Measurements from ENCODE around the gene IL18R1. TPM values are rescaled to one million over a fixed set of nuclear protein-coding genes. Genes with fewer than 3 reads are reported as not detected.

Gene IL18R1
- total RNA-seq, 1 donor from 2014 or later = not detected

DNA sequence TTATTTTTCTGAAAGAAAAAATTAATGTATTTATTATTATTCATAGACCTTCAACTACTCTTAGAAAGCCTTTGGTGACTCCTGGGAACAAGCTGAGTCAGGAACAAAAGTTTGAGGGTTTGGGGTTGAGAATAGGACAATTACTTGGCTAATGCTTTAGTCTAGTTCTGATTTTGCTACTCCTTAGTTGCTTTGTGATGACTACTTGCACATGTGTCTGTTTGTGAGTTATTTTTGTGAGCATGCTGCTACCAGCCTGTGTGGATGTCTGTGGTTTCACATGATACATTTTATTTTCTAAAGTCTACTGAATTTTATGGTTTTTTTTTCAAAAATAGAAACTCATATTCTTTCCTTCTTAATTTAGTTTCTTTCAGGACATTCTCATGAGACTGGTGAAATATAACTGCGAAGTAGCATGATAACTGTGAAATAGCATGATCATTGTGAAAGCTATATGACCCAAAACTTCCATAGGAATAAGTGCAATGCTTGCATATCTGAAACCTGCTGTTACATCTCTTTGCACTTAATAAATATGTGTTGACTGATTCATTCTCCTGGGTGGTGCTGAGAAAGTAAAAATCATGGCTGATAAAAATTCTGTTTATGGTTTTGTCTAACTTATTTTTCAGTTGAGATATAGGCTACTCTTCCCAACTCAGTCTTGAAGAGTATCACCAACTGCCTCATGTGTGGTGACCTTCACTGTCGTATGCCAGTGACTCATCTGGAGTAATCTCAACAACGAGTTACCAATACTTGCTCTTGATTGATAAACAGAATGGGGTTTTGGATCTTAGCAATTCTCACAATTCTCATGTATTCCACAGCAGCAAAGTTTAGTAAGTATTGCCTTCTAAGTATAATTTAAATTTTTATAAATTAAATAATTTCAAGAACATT lies 17.9 kb upstream of the IL18R1 start:
- no peaks in the 10 kb centered on the region for H3K36me3 Mint-ChIP-seq (ENCODE audit: low read depth)
- TF ChIP-seq, protein P1, sequence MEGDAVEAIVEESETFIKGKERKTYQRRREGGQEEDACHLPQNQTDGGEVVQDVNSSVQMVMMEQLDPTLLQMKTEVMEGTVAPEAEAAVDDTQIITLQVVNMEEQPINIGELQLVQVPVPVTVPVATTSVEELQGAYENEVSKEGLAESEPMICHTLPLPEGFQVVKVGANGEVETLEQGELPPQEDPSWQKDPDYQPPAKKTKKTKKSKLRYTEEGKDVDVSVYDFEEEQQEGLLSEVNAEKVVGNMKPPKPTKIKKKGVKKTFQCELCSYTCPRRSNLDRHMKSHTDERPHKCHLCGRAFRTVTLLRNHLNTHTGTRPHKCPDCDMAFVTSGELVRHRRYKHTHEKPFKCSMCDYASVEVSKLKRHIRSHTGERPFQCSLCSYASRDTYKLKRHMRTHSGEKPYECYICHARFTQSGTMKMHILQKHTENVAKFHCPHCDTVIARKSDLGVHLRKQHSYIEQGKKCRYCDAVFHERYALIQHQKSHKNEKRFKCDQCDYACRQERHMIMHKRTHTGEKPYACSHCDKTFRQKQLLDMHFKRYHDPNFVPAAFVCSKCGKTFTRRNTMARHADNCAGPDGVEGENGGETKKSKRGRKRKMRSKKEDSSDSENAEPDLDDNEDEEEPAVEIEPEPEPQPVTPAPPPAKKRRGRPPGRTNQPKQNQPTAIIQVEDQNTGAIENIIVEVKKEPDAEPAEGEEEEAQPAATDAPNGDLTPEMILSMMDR (conservative IDR thresholded peaks at IDR 0.05) = no peak
- H3K9me3 Mint-ChIP-seq = peaks cover under 1% of the 10 kb centered on the region
- H3K4me1 Mint-ChIP-seq = no peaks in the 10 kb centered on the region
- DNase-seq (ENCODE audit: low read depth, low spot score) = no peak
- no peak overlapping the region for H3K27ac Mint-ChIP-seq (ENCODE audit: unreplicated experiment)
- no peak overlapping the region for H3K4me3 Mint-ChIP-seq
- H3K27me3 Mint-ChIP-seq (ENCODE audit: low read depth) = peaks cover 3% of the 10 kb centered on the region

DNA sequence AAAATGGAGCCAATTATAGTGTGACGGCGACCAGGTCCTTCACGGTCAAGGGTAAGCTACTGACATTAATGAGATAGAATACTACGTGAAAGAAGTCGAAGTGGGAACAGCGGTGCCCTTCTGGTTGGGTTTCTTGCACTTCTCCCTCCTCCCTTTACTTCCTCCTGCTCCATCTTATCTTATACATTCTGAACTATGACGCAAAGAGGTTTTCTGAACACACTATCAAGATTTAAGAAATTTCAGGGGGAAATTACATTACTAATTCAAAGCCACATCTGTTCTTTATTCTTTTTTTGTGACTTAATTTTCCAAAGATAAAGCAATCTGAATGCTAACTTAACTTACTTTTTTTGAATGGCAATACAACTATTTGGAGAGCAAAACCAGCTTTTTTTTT lies 14.8 kb upstream of the IL18R1 start:
- H3K4me3 Mint-ChIP-seq = no peak overlapping the region
- no peaks in the 10 kb centered on the region for H3K36me3 Mint-ChIP-seq (ENCODE audit: low read depth)
- H3K9me3 Mint-ChIP-seq = no peaks in the 10 kb centered on the region
- TF ChIP-seq, protein P1 (conservative IDR thresholded peaks at IDR 0.05) = no peak
- H3K27me3 Mint-ChIP-seq (ENCODE audit: low read depth) = peaks cover 6% of the 10 kb centered on the region
- H3K27ac Mint-ChIP-seq (ENCODE audit: unreplicated experiment) = no peak overlapping the region
- no peak for DNase-seq (ENCODE audit: low read depth, low spot score)
- no peaks in the 10 kb centered on the region for H3K4me1 Mint-ChIP-seq

DNA sequence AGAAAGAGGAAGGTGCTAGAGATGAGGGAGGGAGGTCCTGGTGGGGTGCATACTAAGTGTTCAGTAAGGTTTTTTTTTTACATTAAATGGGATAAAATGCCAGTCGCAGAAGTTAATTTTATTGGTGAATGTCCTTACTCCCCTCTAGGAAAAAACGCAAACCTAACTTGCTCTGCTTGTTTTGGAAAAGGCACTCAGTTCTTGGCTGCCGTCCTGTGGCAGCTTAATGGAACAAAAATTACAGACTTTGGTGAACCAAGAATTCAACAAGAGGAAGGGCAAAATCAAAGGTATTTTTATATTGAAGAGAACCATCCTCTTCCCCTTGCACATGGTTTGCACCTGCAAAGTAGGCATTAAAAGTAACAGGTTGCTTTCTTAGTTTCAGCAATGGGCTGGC lies 12.7 kb upstream of the IL18R1 start:
- H3K4me3 Mint-ChIP-seq = no peak overlapping the region
- no peaks in the 10 kb centered on the region for H3K36me3 Mint-ChIP-seq (ENCODE audit: low read depth)
- TF ChIP-seq, protein P1 (conservative IDR thresholded peaks at IDR 0.05) = no peak
- no peak for DNase-seq (ENCODE audit: low read depth, low spot score)
- no peaks in the 10 kb centered on the region for H3K4me1 Mint-ChIP-seq
- no peak overlapping the region for H3K27ac Mint-ChIP-seq (ENCODE audit: unreplicated experiment)
- H3K27me3 Mint-ChIP-seq (ENCODE audit: low read depth) = peaks cover 17% of the 10 kb centered on the region
- no peaks in the 10 kb centered on the region for H3K9me3 Mint-ChIP-seq

DNA sequence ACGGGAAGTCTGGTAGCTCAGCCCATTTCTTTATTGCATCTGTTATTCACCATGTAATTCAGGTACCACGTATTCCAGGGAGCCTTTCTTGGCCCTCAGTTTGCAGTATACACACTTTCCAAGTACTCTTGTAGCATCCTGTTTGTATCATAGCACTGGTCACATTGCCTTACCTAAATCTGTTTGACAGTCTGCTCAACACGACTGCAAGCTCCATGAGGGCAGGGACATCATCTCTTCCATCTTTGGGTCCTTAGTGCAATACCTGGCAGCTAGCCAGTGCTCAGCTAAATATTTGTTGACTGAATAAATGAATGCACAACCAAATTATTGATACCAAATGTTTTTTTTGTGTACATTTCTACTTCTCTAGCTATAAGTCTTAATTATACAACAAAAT lies 11.2 kb upstream of the IL18R1 start:
- TF ChIP-seq, protein P1 (conservative IDR thresholded peaks at IDR 0.05) = no peak
- Mint-ChIP-seq H3K4me1 (no peaks in the 10 kb centered on the region), H3K36me3 (ENCODE audit: low read depth) (no peaks in the 10 kb centered on the region), H3K27ac (ENCODE audit: unreplicated experiment) (no peak overlapping the region), H3K9me3 (no peaks in the 10 kb centered on the region), H3K27me3 (ENCODE audit: low read depth) (peaks cover 23% of the 10 kb centered on the region), H3K4me3 (no peak overlapping the region)
- DNase-seq (ENCODE audit: low read depth, low spot score) = no peak

DNA sequence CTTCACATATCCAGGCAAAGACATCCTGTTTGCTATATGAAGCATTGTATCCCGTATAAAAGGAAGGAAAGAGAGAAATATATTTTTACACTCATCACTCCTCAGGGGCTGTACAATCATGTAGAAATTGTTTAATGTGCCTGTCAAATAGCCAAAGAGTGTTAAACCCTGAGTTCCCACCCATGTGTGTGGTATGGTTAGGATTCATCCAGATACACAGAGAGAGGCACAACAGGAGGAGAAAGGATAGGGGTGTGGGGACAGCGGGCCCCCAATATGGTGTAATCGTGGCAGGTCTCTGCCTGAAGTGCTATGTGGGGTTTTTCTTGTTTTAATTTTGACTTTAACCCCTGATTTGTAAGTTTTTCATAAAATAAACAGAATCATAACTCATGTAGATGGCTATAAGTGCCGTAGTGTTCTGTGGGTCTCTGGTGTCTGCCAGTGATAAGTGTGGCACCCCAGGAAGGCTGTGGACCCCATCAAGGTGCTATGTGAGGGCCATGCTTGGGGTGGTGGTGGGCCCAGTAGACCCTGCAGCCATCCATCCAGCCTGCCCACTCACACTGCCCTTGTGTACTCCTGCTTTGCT lies 10.2 kb upstream of the IL18R1 start:
- no peaks in the 10 kb centered on the region for H3K9me3 Mint-ChIP-seq
- no peak overlapping the region for H3K27ac Mint-ChIP-seq (ENCODE audit: unreplicated experiment)
- TF ChIP-seq, protein P1 (conservative IDR thresholded peaks at IDR 0.05) = no peak
- peaks cover 28% of the 10 kb centered on the region for H3K27me3 Mint-ChIP-seq (ENCODE audit: low read depth)
- no peak overlapping the region for H3K4me3 Mint-ChIP-seq
- no peak for DNase-seq (ENCODE audit: low read depth, low spot score)
- H3K36me3 Mint-ChIP-seq (ENCODE audit: low read depth) = no peaks in the 10 kb centered on the region
- H3K4me1 Mint-ChIP-seq = no peaks in the 10 kb centered on the region
